HFFc6 (cell line): Measurements from ENCODE around the gene DLG2. TPM values are rescaled to one million over a fixed set of nuclear protein-coding genes. Genes with fewer than 3 reads are reported as not detected.

Source experiments
- DNase-seq: peaks from one replicate; pipeline ENCODE4 v3.0.0-alpha.2; 2018
- H3K27ac Mint-ChIP-seq: 2 replicates; pipeline ENCODE4 v1.8.0; 2020; ENCODE audit warnings: mild to moderate bottlenecking, mixed read lengths
- H3K27me3 Mint-ChIP-seq: 2 replicates; pipeline ENCODE4 v1.8.0; 2021; ENCODE audit warnings: mild to moderate bottlenecking, moderate library complexity, mixed read lengths; ENCODE audit not compliant: insufficient read depth
- H3K36me3 Mint-ChIP-seq: 2 replicates; pipeline ENCODE4 v1.8.0; 2021; ENCODE audit warnings: low read depth, mixed read lengths
- H3K4me1 Mint-ChIP-seq: 2 replicates; pipeline ENCODE4 v1.8.0; 2020; ENCODE audit warnings: low read depth, mixed read lengths
- H3K4me3 Mint-ChIP-seq: 2 replicates; pipeline ENCODE4 v1.8.0; 2020; ENCODE audit warnings: mild to moderate bottlenecking, moderate library complexity, mixed read lengths
- H3K9me3 Mint-ChIP-seq: 2 replicates; pipeline ENCODE4 v1.8.0; 2020; ENCODE audit warnings: mild to moderate bottlenecking, mixed read lengths
- CTCF ChIP-seq: fragments of 200-600 bp; sonication (generic); IDR thresholded peaks from 2 replicates; pipeline ENCODE4 v1.5.0; 2021; ENCODE audit warnings: antibody characterized with exemption, mild to moderate bottlenecking
- total RNA-seq, 6 experiments: library from RNA; stranded (reverse); fragmentation: NEBNext Ultra II Directional; extraction: Animal tissue kit (Norgen Biotek cat#: 25700); gene quantifications; 2 replicates in 1 of 6; 3 replicates in 5 of 6; pipeline ENCODE4 v1.2.3, GENCODE V29; 2021

DLG2 gene
- total RNA-seq, 6 experiments from 2014 or later, result 0.39 to 1.00 (median 0.80) TPM; not detected in 1

GRCh38 chr11:83546368-83546767, 2080.8 kb downstream of the DLG2 start:
- H3K36me3 Mint-ChIP-seq, result no peaks in the 10 kb centered on the region
- no peaks in the 10 kb centered on the region; the same call in 1 of the 2 replicates for H3K9me3 Mint-ChIP-seq
- H3K4me3 Mint-ChIP-seq, result no peak overlapping the region
- H3K27me3 Mint-ChIP-seq, result peaks cover 4% of the 10 kb centered on the region
- no peak for TF ChIP-seq CTCF
- no peak overlapping the region for H3K27ac Mint-ChIP-seq
- no peaks in the 10 kb centered on the region for H3K4me1 Mint-ChIP-seq
- DNase-seq, result no peak

- Mint-ChIP-seq H3K4me3 (no peak overlapping the region), H3K27me3 (peaks cover 4% of the 10 kb centered on the region), H3K4me1 (no peaks in the 10 kb centered on the region), H3K9me3 (no peaks in the 10 kb centered on the region; the same call in 1 of the 2 replicates), H3K27ac (no peak overlapping the region), H3K36me3 (no peaks in the 10 kb centered on the region)
- no peak for TF ChIP-seq CTCF
- DNase-seq, result no peak
These were observed 2081.5 kb downstream of the DLG2 start for GRCh38 chr11:83545494-83546260.

- H3K27me3 Mint-ChIP-seq, result no peaks in the 10 kb centered on the region; the same call in 1 of the 2 replicates
- no peak overlapping the region for H3K4me3 Mint-ChIP-seq
- no peaks in the 10 kb centered on the region; the same call in 1 of the 2 replicates for H3K9me3 Mint-ChIP-seq
- no peak overlapping the region for H3K27ac Mint-ChIP-seq
- H3K36me3 Mint-ChIP-seq, result no peaks in the 10 kb centered on the region
- TF ChIP-seq CTCF, result no peak
- no peaks in the 10 kb centered on the region for H3K4me1 Mint-ChIP-seq
- no peak for DNase-seq
These were observed 2082.3 kb downstream of the DLG2 start for GRCh38 chr11:83544846-83545245.

GRCh38 chr11:83543706-83544439, 2083.3 kb downstream of the DLG2 start:
- TF ChIP-seq CTCF, result no peak
- no peaks in the 10 kb centered on the region for H3K36me3 Mint-ChIP-seq
- H3K4me1 Mint-ChIP-seq, result no peaks in the 10 kb centered on the region
- H3K4me3 Mint-ChIP-seq, result no peak overlapping the region
- H3K27ac Mint-ChIP-seq, result no peak overlapping the region
- no peaks in the 10 kb centered on the region; the same call in 1 of the 2 replicates for H3K27me3 Mint-ChIP-seq
- H3K9me3 Mint-ChIP-seq, result no peaks in the 10 kb centered on the region; the same call in 1 of the 2 replicates
- DNase-seq, result no peak

GRCh38 chr11:83542861-83543260, 2084.3 kb downstream of the DLG2 start:
- Mint-ChIP-seq H3K36me3 (no peaks in the 10 kb centered on the region), H3K4me1 (no peaks in the 10 kb centered on the region), H3K27me3 (no peaks in the 10 kb centered on the region; the same call in 1 of the 2 replicates), H3K27ac (no peak overlapping the region), H3K9me3 (no peaks in the 10 kb centered on the region; the same call in 1 of the 2 replicates), H3K4me3 (no peak overlapping the region)
- no peak for TF ChIP-seq CTCF
- DNase-seq, result no peak
